Measurements from ENCODE around the gene NKX1-1.

The NKX1-1 gene

GRCh38 chr4:1416948-1417260 lies 10.7 kb upstream of the NKX1-1 start:
- DNase-seq (ENCODE audit: low spot score), result no peak

GRCh38 chr4:1416051-1416947 lies 10.1 kb upstream of the NKX1-1 start:
- DNase-seq (ENCODE audit: low spot score), result no peak

- DNase-seq (ENCODE audit: low spot score), result no peak
Measured at GRCh38 chr4:1415681-1415981, 9.4 kb upstream of the NKX1-1 start.

DNA sequence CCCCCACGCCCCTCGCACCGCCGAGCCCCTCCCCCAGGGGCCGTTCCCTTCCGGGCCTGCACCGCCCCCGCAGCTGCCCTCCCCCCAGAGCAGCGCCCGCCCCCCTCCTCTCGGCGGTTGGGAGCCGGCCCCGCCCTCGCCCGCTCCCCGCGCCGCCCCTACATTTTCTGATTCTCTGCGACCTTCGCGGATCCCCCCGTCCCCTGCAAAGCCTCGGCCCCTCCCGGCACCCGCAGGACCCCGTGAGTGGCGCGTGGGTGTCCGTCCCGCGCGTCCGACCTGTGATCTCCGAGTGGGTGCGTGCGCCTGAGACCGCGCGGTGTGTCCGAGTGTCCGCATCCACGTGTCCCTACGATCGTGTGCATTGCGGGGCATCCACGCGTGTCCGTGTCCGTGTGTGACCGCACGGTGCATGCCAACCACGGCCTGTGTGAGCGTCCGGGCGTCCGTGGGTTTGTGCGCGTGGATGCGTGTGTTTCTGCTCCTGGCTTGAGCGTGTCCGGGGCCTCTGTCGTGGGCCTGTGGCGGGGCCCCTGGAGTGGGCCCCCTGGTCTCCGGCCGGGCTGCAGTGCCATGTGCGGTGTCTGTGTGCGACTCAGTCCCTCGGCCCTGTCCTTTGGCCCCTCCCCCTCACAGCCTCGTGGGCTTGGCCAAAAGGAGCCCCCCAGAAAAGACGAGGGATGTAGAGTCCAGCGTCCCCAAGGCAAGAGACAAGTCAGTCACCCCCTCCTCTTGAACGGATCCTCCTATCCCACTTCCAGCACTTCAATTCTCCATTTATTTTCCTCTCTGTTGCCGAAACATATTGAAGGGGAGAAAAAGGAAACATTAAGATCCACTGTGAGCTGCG lies 8.8 kb upstream of the NKX1-1 start:
- no peak for DNase-seq (ENCODE audit: low spot score)

DNA sequence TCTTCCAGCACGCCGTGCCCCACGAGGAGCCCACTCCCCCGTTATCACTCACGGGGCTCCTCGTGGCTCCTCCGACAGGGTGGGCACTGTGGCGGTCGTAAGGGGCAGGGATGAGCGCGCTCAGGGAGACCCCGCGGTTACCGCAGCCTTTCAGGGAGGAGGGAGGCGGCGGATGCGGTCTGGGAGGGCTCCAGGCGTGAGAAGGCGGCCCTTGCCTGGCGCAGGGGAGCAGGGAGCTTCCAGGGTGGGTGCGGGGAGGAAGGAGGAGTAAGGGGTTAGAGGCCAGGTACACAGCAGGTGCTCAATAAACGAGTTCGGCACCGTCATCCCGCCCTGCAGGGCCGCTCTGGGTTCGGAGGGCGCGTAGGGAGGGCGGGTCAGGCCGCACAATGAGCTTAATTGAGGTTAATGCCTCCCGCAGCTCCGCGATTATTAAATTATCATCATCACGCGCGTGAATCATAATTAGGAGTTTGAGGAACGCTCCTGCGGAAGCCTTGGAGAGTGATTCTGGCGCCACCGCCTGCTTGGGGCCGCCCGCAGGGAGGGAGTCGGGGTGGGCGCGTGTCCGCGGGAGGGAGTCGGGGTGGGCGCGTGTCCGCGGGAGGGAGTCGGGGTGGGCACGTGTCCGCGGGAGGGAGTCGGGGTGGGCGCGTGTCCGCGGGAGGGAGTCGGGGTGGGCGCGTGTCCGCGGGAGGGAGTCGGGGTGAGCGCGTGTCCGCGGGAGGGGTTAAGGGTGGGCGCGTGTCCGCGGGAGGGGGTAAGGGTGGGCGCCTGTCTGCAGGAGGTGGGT lies 7.6 kb upstream of the NKX1-1 start:
- DNase-seq (ENCODE audit: low spot score), result no peak

DNA sequence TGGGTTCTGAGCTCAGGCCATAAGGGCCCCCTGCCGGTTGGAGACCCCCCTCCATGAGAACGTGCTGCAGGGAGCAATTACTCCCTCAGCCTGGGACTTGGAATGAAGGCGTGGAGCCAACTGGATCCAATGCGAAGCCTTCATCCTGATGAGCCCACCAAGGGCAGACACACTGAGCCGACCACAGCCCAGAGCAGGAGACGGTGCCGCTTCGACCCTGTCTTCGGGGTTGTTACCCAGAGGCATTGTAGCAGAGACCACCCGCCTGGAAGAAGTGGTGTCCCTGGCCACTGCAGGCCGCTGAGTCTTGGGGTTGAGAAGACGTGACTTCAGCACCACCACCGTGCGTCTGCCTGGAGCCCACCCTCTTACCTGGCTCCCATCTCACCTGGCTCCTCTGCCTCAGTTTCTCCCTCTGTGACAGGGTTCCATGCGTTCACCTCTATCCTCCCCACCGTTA lies 7.0 kb upstream of the NKX1-1 start:
- no peak for DNase-seq (ENCODE audit: low spot score)

DNA sequence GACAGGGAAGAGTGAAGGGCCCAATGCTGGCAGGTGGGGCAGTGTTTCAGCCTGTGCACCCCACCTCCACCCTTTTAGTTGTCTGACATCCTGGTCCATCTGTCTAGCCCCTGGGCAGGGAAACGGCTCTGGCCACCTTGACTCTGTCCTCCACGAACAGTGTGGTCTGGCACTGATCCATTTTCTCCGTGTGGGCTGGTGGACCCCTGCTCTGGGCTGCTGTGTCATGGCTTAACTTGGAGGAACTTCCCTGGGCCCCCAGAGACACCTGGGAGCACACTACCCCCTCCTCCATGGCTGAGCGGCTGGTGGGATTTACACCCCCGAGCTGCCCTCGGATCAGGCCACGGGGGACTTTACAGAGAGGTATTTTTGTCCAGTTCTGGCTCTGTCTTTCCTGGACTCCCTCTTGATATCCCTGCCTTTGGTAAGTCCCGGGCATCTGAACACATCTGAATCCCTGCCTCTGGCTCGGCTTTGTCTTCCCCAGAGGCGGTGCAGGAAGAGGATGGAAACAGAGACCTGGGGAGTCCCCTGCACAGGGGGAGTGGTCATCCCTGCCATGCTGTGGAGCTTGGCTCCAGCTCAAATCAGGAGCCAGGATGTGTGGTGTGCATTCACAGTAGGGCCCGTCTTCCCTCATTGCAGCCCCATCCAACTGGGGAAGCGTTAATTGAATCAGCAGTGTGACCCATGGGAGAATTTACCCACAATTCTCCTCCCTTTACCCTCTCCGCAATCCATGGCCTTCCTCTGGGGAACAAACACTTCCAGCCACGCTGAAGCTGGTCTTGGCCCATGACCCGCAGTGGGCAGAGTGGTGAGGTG lies 6.3 kb upstream of the NKX1-1 start:
- no peak for DNase-seq (ENCODE audit: low spot score)

DNA sequence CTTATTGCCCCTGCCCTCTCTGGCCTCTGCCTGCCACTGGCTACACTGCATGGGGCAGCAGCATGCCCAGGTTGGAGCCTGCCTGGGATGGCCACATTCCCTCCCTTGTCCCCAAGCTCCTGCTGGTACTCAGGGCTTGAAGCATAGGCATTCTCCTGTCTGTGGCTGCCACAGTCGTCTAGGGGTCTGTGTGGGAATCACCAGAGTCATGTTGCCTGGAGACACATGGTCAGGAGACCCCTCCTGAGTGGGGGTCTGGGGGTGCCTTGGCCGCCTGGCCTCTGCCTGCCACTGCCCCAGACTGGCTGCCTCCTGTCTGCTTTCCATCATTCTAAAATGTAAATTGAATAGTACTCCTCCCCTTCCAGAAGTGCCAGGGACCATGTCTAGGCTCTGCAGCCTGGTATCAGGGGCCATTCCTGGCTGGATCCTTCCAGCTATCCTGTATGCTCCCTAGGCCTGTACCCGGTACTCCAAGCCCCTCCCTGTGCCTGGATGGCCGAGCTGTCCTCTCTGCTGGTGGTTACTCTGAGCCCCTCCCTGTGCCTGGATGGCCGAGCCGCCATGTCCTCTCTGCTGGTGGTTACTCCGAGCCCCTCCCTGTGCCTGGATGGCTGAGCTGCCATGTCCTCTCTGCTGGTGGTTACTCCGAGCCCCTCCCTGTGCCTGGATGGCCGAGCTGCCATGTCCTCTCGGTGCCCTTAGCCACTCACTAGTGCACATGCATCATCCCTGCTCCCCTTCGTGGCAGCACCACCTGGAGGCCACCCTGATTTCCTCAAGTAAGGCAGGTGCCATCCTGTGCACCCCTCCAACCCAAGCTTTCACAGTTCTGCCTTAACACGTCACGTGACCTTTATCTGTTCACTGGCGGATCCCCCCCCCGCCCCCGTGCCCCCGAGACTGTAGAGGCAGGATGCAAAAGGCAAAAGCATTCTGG lies 5.5 kb upstream of the NKX1-1 start:
- no peak for DNase-seq (ENCODE audit: low spot score)

DNA sequence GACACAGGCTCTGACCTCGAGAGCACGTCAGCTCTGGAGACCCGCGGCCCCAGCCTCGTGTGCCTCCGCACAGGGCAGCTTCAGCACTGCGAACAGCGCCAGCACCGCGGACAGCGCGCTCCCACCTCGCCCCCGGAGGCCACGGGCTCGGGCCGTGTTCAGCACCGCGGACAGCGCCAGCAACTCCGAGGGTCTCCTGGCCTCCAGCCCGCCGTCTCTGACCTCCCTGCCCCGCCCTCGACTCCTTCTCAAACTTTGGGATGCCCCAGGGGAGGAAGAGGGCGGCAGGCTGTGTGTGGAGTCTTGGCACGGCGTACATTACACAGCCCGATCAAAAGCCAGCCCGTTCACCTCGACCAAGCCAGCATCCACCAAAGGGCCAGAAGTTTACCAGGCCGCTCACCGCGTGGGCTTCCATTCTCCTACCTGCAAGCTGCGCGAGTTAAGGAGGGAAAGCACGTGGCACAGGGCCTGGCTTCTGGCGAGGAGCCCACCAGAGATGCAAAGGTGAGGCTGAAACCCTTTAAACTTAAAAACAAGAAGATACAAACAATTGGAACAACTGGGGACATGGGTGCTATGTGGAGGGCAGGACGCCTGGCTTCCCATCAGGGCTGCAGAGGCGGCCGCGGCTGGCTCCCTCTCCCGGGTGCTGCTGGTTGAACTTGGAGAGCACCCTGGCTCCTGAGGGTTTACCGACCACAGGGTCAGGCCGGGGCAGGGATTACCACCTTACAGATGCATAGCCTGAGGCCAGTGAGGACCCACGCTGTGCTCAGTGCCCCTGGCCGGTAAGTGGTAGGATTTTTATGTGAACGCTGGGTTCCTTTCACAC lies 4.5 kb upstream of the NKX1-1 start:
- DNase-seq (ENCODE audit: low spot score), result peak; percentile 14

GRCh38 chr4:1409491-1410425 lies 3.5 kb upstream of the NKX1-1 start:
- no peak for DNase-seq (ENCODE audit: low spot score)

DNA sequence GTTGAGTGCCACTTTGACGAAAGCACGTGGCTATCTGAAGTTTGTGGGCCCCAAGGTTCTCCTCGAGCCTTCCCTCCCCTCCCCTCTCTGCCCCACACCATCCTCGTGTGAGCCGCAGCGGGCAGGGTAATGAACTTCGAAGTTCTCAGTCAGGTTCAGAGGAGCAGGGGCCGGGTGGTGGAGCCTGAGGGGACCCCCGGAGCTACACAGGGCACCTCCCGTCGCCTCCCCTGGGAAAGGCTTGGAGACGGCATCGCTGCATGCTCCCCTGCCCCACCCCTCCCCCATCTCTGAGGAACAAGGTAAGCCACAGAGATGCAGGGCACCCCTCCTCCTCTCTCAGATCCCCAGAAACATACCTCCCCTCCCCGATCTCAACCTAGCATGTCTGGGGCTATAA lies 2.8 kb upstream of the NKX1-1 start:
- no peak for DNase-seq (ENCODE audit: low spot score)

GRCh38 chr4:1408418-1408817 lies 2.2 kb upstream of the NKX1-1 start:
- no peak for DNase-seq (ENCODE audit: low spot score)

- DNase-seq (ENCODE audit: low spot score), result no peak
Measured at GRCh38 chr4:1407657-1408333, 1.6 kb upstream of the NKX1-1 start.

DNA sequence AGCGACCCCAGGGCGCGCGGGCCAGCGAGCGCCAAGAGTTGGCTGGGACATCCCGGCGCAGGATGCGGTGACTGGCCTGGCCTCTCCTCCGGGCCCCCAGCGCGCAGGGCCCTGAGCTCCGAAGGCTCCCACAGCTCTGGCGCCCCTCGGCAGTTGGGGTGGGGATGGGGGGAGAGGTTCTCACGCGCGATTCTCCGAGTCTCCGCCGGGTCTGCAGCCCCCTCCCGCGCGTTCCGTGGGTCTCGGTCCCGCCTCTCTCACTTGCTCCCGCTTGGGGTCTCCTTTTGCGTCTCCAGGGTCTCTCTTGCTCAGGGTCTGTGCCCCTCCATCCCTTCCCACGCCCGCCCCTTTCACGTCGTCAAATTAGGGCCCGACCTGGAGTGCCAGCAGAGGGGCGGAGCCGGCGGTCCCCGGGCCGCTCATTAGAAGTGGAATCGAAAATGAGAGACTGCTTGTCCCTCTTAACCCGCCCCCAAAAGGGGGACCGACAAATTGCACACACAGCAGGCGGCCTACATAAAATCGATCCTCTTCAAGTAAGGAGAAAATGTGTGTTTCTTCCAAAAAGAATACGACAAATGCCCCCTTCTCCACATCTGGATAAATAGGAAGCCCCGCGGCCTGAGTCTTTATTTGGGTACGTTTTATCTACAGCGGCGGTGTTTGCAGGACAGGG lies 877 bp upstream of the NKX1-1 start:
- DNase-seq (ENCODE audit: low spot score), result no peak

GRCh38 chr4:1405636-1406393 lies 427 bp downstream of the NKX1-1 start:
- no peak for DNase-seq (ENCODE audit: low spot score)

DNA sequence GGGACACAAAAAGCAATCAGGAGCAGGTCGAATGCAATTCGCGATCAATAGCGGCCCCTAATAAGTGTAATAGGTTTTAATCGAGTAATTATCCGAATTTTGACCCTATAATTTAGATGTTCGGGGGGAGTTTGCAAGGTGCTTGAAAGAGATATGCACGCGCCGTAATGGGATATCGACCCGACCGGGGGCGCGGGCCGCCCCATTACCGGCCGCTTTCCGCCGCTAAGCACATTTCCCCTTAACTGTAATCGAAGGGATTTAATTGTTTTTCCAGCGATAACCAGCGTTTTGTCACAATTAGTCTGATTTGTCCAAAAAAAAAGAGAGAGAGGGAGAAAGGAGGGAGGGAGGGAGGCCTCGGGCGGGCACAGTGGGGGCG lies 997 bp downstream of the NKX1-1 start:
- DNase-seq (ENCODE audit: low spot score), result no peak

Data from LoVo (cell line).